Heart left ventricle (tissue), 13 donors: Measurements from ENCODE around the gene CROCC.
"Not testable (repeated sequence)": the region's sequence is repeated elsewhere in the genome, so short reads cannot be mapped to it uniquely, and the experiment has no call there.

ENCODE experiments used
- CTCF ChIP-seq, 12 donors: fragments of 200-600 bp; sonication (generic) in 4 of 12; IDR thresholded peaks; one replicate each; pipeline versions ENCODE4 v1.5.0 to v1.8.0; 2018 to 2022; ENCODE audit warnings: antibody characterized with exemption in 12 of 12, mild to moderate bottlenecking in 5 of 12
- POLR2A ChIP-seq, 2 donors: fragments of 450-650 bp; IDR thresholded peaks; one replicate each; pipeline ENCODE4 v1.6.1; 2017; ENCODE audit warnings: antibody characterized with exemption in 2 of 2, mild to moderate bottlenecking in 2 of 2, moderate library complexity in 2 of 2
- donor health status: ischemic (EF 13 %, LVEDD 7.1; RV severe dilation, severe dysfunction).
- donor health status: DM: no; HTN: yes; CAD: no.
- donor health status: DM: no; HTN: no; CAD: no.
- donor health status: ischemic (EF 25% LVEDD 6.9; RV normal size, moderate dysfunction).
- donor health status: ischemic (EF 25% LVEDD 5.7; RV mildly dilated, moderate dysfunction).
- donor health status: ischemic (EF 35%, LVEDD 5.7; RV mildly dilated, moderate dysfunction).
- donor health status: nonischemic (EF 11% LVEDD 7.7; RV severe dilation, severe dysfunction).
- donor health status: DM: yes; HTN: yes; CAD: no.
- donor health status: PGD.
- donor health status: ischemic (EF 29% LVEDD 5.4; RV normal size, mild dysfunction).
- donor health status: nonischemic (EF 23%, LVEDD 6.1; RV moderate dilation, normal function).

DNA sequence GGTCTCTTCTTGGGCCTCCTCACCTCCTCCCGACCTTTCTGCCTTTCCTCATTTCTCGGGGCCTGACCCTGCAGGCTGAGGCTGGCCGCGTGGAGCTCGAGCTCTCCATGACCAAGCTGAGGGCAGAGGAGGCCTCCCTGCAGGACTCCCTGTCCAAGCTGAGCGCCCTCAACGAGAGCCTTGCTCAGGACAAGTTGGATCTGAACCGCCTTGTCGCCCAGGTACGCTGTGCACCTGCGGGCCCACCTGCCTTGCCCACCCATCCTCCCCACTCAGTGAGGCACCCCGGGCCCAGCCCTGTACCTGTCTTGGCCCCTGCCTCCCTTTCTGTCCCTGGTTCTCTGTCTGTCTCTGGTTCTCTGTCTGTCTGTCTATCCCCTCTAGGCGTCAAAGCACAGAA lies 24.5 kb downstream of the CROCC start:
- not testable (repeated sequence) for TF ChIP-seq CTCF, POLR2A (IDR thresholded peaks at IDR 0.05)
